RWPE1 (cell line): ENCODE results near the gene GALNT12.

Experiments
- CTCF ChIA-PET: fragments of 350-600 bp; sonication (Branson Sonifier 250); formaldehyde crosslinking; extraction: SDS; loops from one replicate; lab custom pipeline; 2021; lab: Yijun Ruan, JAX
- POLR2A ChIA-PET: fragments of 400-600 bp; formaldehyde crosslinking; extraction: SDS; loops from one replicate; lab custom pipeline; 2020; ENCODE audit warnings: antibody characterized with exemption; ENCODE audit not compliant: low non-redundant PET; lab: Yijun Ruan, JAX
- DNase-seq: peaks from one replicate; pipeline ENCODE4 v3.0.0; 2012; ENCODE audit warnings: low spot score
- H3K27ac ChIP-seq: fragments of 450-650 bp; 2 replicates; pipeline ENCODE4 v1.5.1; 2017
- CTCF ChIP-seq: fragments of 450-650 bp; conservative IDR thresholded peaks from 2 replicates; pipeline ENCODE4 v1.5.1; 2017; ENCODE audit warnings: low read depth, mild to moderate bottlenecking

Gene GALNT12

DNA sequence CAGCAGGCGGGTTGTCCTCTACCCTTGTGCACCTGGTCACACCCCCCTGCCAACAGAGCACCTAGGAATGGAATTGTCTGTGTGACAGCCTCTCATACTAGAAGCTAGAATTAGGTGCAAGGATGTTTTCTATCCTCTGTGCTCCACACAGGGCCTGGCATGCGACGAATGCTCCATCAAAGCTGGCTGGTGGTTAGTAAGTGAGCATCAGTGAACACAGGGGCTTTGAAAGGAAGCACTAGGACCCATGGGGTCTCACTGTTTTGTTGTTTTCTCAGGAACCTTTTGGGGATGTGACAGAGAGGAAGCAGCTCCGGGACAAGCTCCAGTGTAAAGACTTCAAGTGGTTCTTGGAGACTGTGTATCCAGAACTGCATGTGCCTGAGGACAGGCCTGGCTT lies 32.3 kb downstream of the GALNT12 start:
- CTCF ChIA-PET, result interaction anchor here (2.0 kb wide), 1 partner anchor 8 kb away, joined by 5 read pairs; no protein-coding TSS in a partner anchor
- POLR2A ChIA-PET, result no interaction called here
- no peak overlapping the region for H3K27ac ChIP-seq
- no peak for DNase-seq
- no peak for TF ChIP-seq CTCF

- POLR2A ChIA-PET, result no interaction called here
- TF ChIP-seq CTCF, result no peak
- DNase-seq, result no peak
- no peak overlapping the region for H3K27ac ChIP-seq
- CTCF ChIA-PET, result interaction anchor here (0.6 to 1.5 kb wide), 4 partner anchors 12 to 504 kb away, joined by 3 to 7 read pairs (median 4); partner anchors contain the start of gene ANKS6
These were observed 35.0 kb downstream of the GALNT12 start for GRCh38 chr9:98842510-98842909.

- DNase-seq, result no peak
- ChIA-PET POLR2A (no interaction called here), CTCF (interaction anchor here (0.7 to 1.0 kb wide), 2 partner anchors 155 to 607 kb away, joined by 3 to 5 read pairs; no protein-coding TSS in a partner anchor)
- no peak overlapping the region for H3K27ac ChIP-seq
- no peak for TF ChIP-seq CTCF
These were observed 38.6 kb downstream of the GALNT12 start for GRCh38 chr9:98846081-98846480.

DNA sequence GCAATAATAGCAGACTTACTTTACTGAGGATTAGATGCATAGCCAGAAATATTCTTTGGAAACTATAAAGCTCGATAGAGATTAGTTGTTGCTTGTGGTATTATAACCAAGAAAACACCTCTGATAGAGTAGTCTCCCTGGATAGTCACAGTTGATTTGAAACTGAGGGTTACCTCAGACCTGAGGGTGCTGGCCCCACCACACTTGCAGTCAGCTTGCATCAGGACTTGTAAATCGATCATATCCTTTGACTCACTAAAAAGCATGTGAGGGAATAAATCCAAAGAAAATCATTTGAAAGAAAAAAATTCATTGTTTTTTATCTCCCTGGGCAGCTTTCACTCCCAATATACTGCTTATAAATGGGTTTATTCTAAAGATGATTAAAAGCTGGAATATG lies 39.4 kb downstream of the GALNT12 start:
- ChIA-PET POLR2A (interaction anchor here (0.6 to 0.7 kb wide), 2 partner anchors 23 to 669 kb away, joined by 8 read pairs; no protein-coding TSS in a partner anchor), CTCF (interaction anchor here (0.8 to 1.9 kb wide), 2 partner anchors 14 to 41 kb away, joined by 6 to 9 read pairs; no protein-coding TSS in a partner anchor)
- DNase-seq, result no peak
- no peak overlapping the region for H3K27ac ChIP-seq
- no peak for TF ChIP-seq CTCF

GRCh38 chr9:98848450-98849149 lies 41.1 kb downstream of the GALNT12 start:
- TF ChIP-seq CTCF, result peak; percentile 100
- peak; percentile 95 for DNase-seq
- no peak overlapping the region for H3K27ac ChIP-seq
- ChIA-PET CTCF (interaction anchor here (0.6 to 1.9 kb wide), 28 partner anchors 9 to 635 kb away, joined by 3 to 9 read pairs (median 4); no protein-coding TSS in a partner anchor), POLR2A (no interaction called here)

DNA sequence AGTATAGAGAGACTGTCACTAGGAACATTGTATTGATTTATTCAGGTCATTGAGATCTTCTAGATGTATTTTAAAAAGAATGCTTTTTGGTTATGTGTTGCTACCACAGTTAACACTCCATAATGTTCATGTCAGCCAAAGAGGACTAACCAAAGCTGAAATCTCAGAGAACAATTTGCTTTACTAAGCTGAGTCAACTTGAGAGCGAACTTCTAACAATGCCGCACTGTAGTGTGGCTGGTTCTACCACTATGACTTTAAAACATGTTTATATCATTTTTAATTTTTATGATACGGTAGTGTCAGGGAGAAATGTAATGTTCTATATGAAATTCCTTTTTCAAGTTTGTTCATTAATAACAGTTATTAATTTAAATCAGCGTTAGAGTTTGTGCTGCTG lies 42.1 kb downstream of the GALNT12 start:
- H3K27ac ChIP-seq, result no peak overlapping the region
- ChIA-PET POLR2A (no interaction called here), CTCF (interaction anchor here (0.7 to 1.3 kb wide), 8 partner anchors 43 to 291 kb away, joined by 3 to 7 read pairs (median 4); no protein-coding TSS in a partner anchor)
- DNase-seq, result no peak
- TF ChIP-seq CTCF, result no peak
